Skeletal muscle satellite cell (primary cell): Measurements from ENCODE around the gene EMILIN2. TPM values are rescaled to one million over a fixed set of nuclear protein-coding genes. Genes with fewer than 3 reads are reported as not detected.
"Not testable (repeated sequence)": the region's sequence is repeated elsewhere in the genome, so short reads cannot be mapped to it uniquely, and the experiment has no call there.

ENCODE experiments used
- H3K27me3 ChIP-seq: 2 replicates; pipeline ENCODE4 v1.7.0; 2013; ENCODE audit warnings: low read length; ENCODE audit not compliant: control insufficient read depth, insufficient read depth
- H3K36me3 ChIP-seq: 2 replicates; pipeline ENCODE4 v1.7.0; 2013; ENCODE audit warnings: mild to moderate bottlenecking, control low read depth, low read length; ENCODE audit not compliant: insufficient read depth
- H3K4me1 ChIP-seq: 2 replicates; pipeline ENCODE4 v1.7.0; 2013; ENCODE audit warnings: low read length; ENCODE audit not compliant: control insufficient read depth, insufficient read depth
- H3K4me2 ChIP-seq: 2 replicates; pipeline ENCODE4 v1.7.0; 2013; ENCODE audit warnings: mild to moderate bottlenecking, low read length
- H3K4me3 ChIP-seq: 2 replicates; pipeline ENCODE4 v1.7.0; 2013; ENCODE audit warnings: low read length
- H3K9ac ChIP-seq: 2 replicates; pipeline ENCODE4 v1.7.0; 2013; ENCODE audit warnings: mild to moderate bottlenecking, low read depth, low read length, moderate library complexity
- H3K9me3 ChIP-seq: replicated peaks from 2 replicates; pipeline ENCODE4 v1.7.0; 2013; ENCODE audit warnings: mild to moderate bottlenecking, control low read depth, low read length
- total RNA-seq: library from RNA; depleted of rRNA; stranded (reverse); fragments of >200 nt; gene quantifications from 2 replicates; pipeline ENCODE4 v1.2.3, GENCODE V29; 2012; rRNA removed

The EMILIN2 gene
- 2.3 and 13.1 TPM in 2 replicates for total RNA-seq

DNA sequence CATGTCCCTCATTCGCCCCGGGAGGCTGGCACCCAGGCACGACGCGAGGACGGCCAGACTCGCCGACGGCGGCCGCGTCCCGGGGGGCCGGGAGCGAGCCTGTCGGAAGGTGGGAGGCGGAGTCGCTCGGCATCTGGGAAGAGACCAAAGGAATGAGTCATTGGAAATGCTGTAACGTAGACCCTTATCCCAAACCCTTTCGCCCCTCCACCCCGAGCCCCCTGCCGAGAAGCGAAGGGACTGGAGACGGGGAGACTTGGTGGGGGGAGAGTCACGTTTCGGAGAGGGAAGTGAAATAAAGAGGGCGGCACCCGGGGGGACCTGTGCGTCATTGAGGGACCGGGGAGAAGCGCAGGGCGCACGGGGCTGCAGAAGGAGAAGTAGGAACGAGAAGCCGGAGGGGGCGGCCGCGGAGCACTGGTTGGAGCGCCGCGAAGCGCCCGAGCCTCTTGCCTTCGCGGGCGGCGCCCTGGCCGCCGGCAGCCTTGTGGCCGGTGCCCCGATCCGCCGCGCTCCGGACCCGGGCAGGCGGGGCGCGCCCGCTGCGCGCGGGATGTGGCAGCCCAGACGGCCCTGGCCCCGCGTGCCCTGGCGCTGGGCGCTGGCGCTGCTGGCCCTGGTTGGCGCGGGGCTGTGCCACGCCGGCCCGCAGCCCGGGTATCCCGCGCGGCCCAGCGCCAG is at the start of gene EMILIN2:
Gene EMILIN2, plus strand, starts transcription at position 371 of the 681 bp plus-strand sequence. Its CDS starts 183 bp downstream, at position 554.
- H3K27me3 ChIP-seq, result peaks cover 74% of the 10 kb centered on the region
- no peaks in the 10 kb centered on the region for H3K9me3 ChIP-seq
- no peak within 1 kb of the TSS for H3K9ac ChIP-seq
- H3K4me1 ChIP-seq, result peaks cover 11% of the 10 kb centered on the region
- H3K36me3 ChIP-seq, result no peaks in the 10 kb centered on the region
- peak within 1 kb of the TSS; percentile 56 for H3K4me3 ChIP-seq
- H3K4me2 ChIP-seq, result peak within 1 kb of the TSS; percentile 76

DNA sequence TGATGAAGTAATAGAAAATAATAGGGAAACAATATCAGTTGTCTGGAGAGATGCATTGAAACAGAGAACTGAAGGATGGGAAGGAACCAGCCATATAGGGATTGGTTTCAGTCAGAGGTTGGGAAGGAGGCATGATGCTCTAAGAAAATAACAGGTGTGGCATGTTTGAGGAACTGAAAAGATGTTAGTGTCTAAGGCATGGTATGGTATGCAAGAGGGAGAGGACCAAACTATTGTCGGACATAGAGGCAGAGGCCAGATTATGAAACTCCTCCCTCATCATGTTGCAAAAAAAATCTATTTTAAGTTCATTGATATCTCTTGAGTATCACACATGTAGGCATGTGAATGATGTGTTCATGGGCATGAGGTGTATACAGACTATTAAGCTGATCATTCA is 48.9 kb upstream of the EMILIN2 start:
- no peak overlapping the region for H3K9ac ChIP-seq
- H3K9me3 ChIP-seq, result no peaks in the 10 kb centered on the region
- peaks cover 37% of the 10 kb centered on the region for H3K36me3 ChIP-seq
- no peaks in the 10 kb centered on the region for H3K4me1 ChIP-seq
- no peak overlapping the region for H3K4me3 ChIP-seq
- H3K27me3 ChIP-seq, result no peaks in the 10 kb centered on the region
- no peak overlapping the region for H3K4me2 ChIP-seq

DNA sequence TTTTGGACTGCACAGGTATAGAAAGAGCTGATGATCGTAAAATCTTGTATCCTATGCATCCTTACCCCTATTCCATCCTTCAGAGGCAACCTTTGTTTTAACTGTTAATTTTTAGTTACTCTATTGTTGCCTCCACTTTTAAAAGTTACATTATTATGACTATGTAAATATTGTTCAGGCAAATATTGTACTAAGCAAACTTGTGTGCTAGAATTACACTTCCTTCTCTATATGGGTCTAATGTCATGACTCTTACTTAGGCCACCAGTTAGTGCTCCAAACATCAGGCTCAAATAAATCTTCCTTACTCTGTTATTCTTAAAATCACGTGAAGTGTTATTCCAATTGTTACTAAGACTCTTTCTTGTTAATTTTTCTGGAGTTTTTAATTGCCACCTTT is 47.4 kb upstream of the EMILIN2 start:
- Histone ChIP-seq H3K9ac (no peak overlapping the region), H3K9me3 (no peaks in the 10 kb centered on the region), H3K36me3 (peaks cover 37% of the 10 kb centered on the region), H3K4me3 (no peak overlapping the region), H3K4me2 (no peak overlapping the region), H3K4me1 (no peaks in the 10 kb centered on the region), H3K27me3 (no peaks in the 10 kb centered on the region)

DNA sequence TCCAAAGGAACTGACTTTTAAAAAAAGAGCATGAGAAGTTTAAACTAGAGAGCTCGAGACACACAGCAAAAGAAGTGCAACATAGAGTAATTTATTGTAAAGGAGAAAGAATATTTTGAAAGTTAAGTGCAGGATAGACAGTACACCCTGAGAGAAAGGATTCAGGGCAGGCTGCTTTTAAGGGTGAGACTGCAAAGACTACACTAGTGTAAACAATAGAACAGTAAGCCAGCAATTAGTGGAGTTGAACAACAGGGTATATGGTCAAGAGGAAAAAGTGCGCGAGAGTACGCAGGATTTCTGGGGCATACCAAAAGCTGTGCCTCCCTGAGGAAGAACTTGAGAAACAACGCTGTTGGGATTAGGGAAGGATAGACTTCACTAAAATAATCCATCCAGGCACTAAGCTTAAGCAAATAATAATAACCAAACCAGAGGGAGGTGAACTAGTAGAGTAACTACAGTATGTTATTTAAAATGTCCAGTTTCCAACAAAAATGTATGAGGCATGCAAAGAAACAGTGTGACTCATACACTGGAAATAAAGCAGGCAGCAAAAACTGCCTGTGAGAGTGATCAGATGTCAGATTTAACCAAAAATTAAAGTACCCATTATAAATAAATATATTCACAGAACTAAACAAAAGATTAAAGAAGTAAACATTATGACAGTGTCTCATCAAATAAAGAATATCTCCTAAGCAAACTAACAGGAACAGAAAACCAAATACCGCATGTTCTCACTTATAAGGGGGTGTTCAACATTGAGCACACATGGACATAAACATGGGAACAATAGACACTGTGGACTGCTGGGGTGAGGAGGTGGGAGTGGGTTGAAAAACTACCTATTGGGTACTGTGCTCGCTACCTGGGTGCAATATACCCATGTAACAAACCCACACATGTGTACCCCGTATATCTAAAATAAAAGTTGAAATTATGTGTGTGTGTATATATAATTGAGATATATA is 40.5 kb upstream of the EMILIN2 start:
- Histone ChIP-seq H3K9me3 (no peaks in the 10 kb centered on the region), H3K4me2 (peak overlapping the region; percentile 32), H3K4me1 (peaks cover 13% of the 10 kb centered on the region), H3K9ac (no peak overlapping the region), H3K36me3 (no peaks in the 10 kb centered on the region), H3K4me3 (no peak overlapping the region), H3K27me3 (no peaks in the 10 kb centered on the region)

DNA sequence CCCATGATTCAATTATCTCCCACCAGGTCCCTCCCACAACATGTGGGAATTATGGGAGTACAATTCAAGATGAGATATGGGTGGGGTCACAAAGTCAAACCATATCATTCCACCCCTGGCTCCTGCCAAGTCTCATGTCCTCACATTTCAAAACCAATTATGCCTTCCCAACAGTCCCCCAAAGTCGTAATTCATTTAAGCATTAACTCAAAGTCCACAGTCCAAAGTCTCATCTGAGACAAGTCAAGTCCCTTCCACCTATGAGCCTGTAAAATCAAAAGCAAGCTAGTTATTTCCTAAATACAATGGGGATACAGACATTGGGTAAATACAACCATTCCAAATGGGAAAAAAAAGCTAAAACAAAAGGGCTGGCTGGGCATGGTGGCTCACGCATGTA is 38.2 kb upstream of the EMILIN2 start:
- not testable (repeated sequence) for H3K9ac ChIP-seq, H3K4me3 ChIP-seq, H3K36me3 ChIP-seq, H3K9me3 ChIP-seq, H3K27me3 ChIP-seq, H3K4me2 ChIP-seq
- peaks cover 13% of the 10 kb centered on the region for H3K4me1 ChIP-seq

DNA sequence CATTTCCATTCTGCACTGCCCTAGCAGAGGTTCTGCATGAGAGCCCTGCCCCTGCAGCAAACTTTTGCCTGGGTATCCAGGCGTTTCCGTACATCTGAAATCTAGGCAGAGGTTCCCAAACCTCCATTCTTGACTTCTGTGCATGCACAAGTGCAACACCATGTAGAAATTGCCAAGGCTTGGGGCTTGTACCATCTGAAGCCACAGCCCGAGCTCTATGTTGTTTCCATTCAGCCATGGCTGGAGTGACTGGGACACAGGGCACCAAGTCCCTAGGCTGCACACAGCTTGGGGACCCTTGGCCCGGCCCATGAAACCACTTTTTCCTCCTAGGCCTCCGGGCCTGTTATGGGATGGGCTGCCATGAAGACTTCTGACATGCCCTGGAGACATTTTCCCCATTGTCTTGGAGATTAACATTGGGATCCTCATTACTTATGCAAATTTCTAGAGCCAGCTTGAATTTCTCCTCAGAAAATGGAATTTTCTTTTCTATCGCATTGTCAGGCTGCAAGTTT is 37.1 kb upstream of the EMILIN2 start:
- H3K9me3 ChIP-seq, H3K27me3 ChIP-seq, H3K4me3 ChIP-seq, H3K4me2 ChIP-seq, H3K36me3 ChIP-seq, H3K9ac ChIP-seq: not testable (repeated sequence)
- peaks cover 13% of the 10 kb centered on the region for H3K4me1 ChIP-seq

DNA sequence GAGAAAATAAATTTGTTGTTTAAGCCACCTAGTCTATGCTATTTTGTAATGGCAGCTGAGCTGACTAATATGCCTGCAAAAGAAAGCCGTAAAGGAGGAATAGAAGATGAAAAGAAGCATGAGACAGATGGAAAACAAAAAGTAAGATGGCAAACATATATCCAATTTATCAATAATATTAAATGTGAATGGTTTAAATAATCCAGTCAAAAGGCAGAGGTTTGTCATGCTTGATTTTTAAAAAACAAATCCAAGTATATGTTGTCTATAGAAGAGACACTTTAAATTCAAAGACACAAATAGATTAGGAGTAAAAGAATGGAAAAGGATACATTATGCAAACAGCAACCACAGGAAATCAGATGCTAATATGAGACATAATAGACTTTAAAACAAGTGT is 35.4 kb upstream of the EMILIN2 start:
- Histone ChIP-seq H3K4me2 (no peak overlapping the region), H3K27me3 (no peaks in the 10 kb centered on the region), H3K9ac (no peak overlapping the region), H3K4me1 (peaks cover 3% of the 10 kb centered on the region), H3K36me3 (no peaks in the 10 kb centered on the region), H3K9me3 (no peaks in the 10 kb centered on the region), H3K4me3 (no peak overlapping the region)

DNA sequence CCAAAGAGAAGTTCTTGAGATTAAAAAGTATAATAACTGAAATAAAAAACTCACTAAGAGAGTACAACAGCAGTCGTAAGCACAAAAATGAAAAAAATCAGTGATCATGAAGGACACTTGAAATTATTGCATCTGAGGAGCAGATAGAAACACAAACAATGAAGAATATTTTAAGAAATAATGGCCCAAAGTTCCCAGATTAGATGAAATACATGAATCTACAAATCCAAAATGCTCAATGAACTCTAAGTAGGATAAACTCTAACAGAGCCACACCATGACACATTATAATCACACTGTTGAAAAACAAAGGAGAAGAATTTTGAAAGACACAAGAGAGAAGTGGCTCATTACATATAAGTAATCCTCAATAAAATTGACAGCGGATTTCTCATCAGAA is 31.9 kb upstream of the EMILIN2 start:
- H3K4me1 ChIP-seq, result no peaks in the 10 kb centered on the region
- H3K4me2 ChIP-seq, result no peak overlapping the region
- no peaks in the 10 kb centered on the region for H3K27me3 ChIP-seq
- no peaks in the 10 kb centered on the region for H3K36me3 ChIP-seq
- no peaks in the 10 kb centered on the region for H3K9me3 ChIP-seq
- H3K9ac ChIP-seq, result no peak overlapping the region
- no peak overlapping the region for H3K4me3 ChIP-seq

DNA sequence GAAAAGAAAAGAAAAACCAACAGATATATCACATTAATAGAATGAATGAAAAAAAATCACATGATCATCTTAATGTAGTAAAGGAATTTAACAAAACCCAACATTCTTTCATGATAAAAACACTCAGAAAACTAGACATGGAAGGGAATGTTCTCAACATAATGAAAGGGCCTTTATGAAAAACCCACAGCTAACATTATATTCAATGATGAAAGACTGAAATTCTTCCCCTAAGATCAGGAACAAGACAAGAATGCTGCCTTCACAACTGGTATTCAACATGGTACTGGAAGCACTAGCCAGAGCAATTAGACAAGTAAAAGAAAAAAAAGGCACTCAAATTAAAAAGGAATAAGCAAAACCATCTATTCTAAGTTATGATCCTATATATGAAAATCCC is 28.5 kb upstream of the EMILIN2 start:
- Histone ChIP-seq H3K4me3 (no peak overlapping the region), H3K27me3 (peaks cover 7% of the 10 kb centered on the region), H3K4me2 (no peak overlapping the region), H3K9ac (no peak overlapping the region), H3K4me1 (no peaks in the 10 kb centered on the region), H3K9me3 (no peaks in the 10 kb centered on the region), H3K36me3 (no peaks in the 10 kb centered on the region)

DNA sequence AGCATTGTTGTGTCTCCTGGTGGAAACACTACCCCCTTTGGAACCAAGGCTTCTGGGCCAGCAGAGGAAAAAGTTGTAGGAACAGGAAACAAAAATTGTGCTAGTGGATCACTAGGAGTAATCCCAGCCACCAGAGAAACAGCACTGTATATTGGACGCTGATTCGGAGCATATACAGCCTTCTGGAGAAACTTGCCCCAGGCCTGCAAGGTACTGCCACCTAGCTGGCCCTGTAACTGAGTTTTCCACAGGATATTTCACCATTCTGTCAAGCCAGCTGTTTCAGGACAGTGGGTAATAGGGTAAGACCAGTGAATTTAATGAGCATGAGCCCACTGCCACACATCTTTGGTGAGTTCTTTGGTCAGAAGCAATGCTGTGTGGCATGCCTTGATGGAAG is 25.1 kb upstream of the EMILIN2 start:
- H3K4me1 ChIP-seq, result no peaks in the 10 kb centered on the region
- no peak overlapping the region for H3K4me3 ChIP-seq
- H3K4me2 ChIP-seq, result no peak overlapping the region
- peaks cover 7% of the 10 kb centered on the region for H3K27me3 ChIP-seq
- no peaks in the 10 kb centered on the region for H3K9me3 ChIP-seq
- no peak overlapping the region for H3K9ac ChIP-seq
- no peaks in the 10 kb centered on the region for H3K36me3 ChIP-seq

DNA sequence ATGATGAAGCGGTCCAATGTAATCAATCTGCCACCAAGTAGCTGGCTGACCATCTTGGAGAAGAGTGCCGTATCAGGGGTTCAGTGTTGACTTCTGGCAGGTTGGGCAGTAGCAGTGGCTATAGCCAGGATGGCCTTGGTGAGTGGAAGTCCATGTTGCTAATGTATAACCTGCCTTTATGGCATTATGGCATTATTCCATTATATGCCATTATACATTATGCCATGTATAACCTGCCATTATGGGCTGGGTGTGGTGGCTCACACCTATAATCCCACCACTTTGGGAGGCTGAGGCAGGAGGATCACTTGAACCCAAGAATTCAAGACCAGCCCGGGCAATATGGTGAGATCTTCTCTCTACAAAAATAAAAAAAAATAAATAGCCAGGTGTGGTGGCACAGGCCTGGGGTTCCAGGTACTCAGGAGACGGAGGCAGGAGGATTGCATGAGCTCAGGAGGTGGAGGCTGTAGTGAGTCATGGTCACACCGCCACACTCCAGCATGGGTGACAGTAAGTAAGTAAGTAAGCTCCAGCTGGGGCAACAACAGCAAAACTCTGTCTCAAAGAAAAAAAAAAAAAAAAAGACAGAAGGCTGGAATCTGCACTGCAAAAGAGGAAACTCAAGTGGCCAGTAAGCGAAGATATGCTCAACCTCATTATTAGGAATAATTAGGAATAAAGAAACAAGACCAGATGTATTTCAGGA is 24.4 kb upstream of the EMILIN2 start:
- no peak overlapping the region for H3K4me3 ChIP-seq
- H3K9me3 ChIP-seq, result no peaks in the 10 kb centered on the region
- H3K4me2 ChIP-seq, result no peak overlapping the region
- no peak overlapping the region for H3K9ac ChIP-seq
- no peaks in the 10 kb centered on the region for H3K36me3 ChIP-seq
- peaks cover 7% of the 10 kb centered on the region for H3K27me3 ChIP-seq
- no peaks in the 10 kb centered on the region for H3K4me1 ChIP-seq
